NT2/D1 (cell line): ENCODE data around the gene PRSS21.

ENCODE experiments used
- DNase-seq: peaks from one replicate; pipeline ENCODE4 v3.0.0-alpha.2; 2011; ENCODE audit warnings: low read depth, low spot score
- H3K27me3 ChIP-seq: 2 replicates; pipeline ENCODE4 v1.6.0; 2011; ENCODE audit warnings: mild to moderate bottlenecking; ENCODE audit not compliant: insufficient read length, insufficient read depth
- H3K36me3 ChIP-seq: 2 replicates; pipeline ENCODE4 v1.6.1; 2011; ENCODE audit warnings: mild to moderate bottlenecking, low read length, mixed read lengths; ENCODE audit not compliant: insufficient read depth, insufficient read length
- H3K4me1 ChIP-seq: 2 replicates; pipeline ENCODE4 v1.5.1; 2011; ENCODE audit not compliant: insufficient read depth, insufficient read length
- H3K4me3 ChIP-seq: 2 replicates; pipeline ENCODE4 v1.5.1; 2011; ENCODE audit warnings: low read depth; ENCODE audit not compliant: insufficient read length
- H3K9ac ChIP-seq: 2 replicates; pipeline ENCODE4 v1.6.0; 2011; ENCODE audit warnings: low read depth; ENCODE audit not compliant: insufficient read length
- H3K9me3 ChIP-seq: 2 replicates; pipeline ENCODE4 v1.5.1; 2011; ENCODE audit warnings: mild to moderate bottlenecking, low read length; ENCODE audit not compliant: insufficient read depth
- SUZ12 ChIP-seq: IDR thresholded peaks from 2 replicates; pipeline ENCODE4 v1.6.1; 2011; ENCODE audit not compliant: insufficient read length, insufficient read depth; ENCODE audit errors: extremely low read depth
- YY1 ChIP-seq: IDR thresholded peaks from 2 replicates; pipeline ENCODE4 v1.6.1; 2011; ENCODE audit not compliant: insufficient read length, insufficient read depth
- ZNF274 ChIP-seq: IDR thresholded peaks from 2 replicates; pipeline ENCODE4 v1.6.1; 2011; ENCODE audit warnings: mild to moderate bottlenecking, low read depth, low read length

The PRSS21 gene

DNA sequence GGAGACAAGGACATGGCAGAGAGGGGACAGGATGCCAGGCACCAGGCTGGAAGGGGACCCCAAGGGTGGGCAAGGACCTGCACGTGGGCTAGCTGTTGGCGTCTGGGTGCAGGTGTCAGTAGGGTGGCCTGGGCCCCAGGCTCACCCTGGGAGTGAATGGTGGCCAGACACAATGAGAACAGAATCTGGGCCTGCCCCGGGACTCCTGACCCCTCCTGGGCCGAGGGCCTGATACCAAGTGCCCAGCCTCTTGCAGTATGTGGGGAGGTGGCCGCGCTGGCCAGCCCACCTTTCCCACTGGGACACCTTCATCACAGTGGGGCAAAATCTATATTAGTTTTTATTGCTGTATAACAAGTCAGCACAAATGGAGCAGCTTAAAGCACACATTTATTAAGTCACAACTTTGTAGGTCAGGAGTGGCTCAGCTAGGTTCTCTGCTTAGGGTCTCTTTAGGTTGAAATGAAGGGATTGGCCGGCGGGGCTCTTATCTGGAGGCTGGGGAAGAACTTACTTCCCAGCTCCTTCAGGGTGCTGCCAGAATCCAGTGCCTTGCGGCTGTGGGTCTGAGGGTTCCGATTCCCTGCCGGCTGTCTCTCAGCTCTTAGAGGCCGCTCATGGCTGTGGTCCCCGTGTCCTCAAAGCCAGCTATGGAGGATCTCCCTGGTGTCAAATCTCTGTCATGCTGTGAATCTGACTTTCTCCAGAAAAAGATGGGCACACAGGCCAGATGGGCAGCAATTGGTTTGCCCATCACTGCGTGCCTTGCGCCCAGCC is 33.3 kb upstream of the PRSS21 start:
- H3K4me3 ChIP-seq, result no peak overlapping the region
- peaks cover 32% of the 10 kb centered on the region for H3K4me1 ChIP-seq
- no peaks in the 10 kb centered on the region for H3K27me3 ChIP-seq
- no peaks in the 10 kb centered on the region for H3K9me3 ChIP-seq
- no peak overlapping the region for H3K9ac ChIP-seq
- TF ChIP-seq ZNF274 (no peak), SUZ12 (no peak), YY1 (no peak)
- no peaks in the 10 kb centered on the region for H3K36me3 ChIP-seq
- no peak for DNase-seq

DNA sequence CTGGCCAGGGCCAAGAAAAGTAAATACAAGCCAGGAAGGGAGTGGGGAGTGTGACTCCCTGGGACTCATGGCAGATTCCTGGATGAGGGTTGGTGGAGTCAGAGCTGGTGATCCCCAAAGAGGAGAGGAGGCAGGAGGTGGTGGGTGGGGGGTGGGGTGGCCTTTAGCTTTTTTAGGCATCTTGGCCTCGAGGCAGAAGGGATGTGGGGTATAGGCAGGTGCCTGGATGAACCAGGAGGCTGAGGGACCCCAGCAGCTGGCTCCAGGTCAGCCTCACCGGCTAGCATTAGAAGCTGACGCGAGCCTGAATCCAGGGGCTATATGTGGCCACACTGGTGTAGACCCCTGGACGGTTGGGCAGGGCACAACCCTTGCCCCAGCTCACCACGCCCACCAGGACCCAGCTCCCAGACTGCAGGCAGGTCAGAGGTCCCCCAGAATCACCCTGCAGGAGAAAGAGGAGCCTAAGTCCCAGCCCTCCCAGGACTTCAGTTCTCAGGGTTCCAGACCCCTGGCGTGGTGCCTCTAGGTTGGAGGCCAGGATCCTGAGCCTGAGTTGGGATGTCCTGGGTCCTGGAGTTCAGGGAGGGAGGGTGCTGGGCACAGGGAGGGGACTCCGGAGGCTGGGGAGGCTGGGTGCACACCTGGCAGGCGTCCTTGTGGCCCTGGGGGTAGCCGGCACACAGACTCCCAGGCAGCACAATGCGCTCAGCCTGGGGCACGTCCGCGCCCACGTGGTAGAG is 32.5 kb upstream of the PRSS21 start:
- Histone ChIP-seq H3K9ac (no peak overlapping the region), H3K9me3 (no peaks in the 10 kb centered on the region), H3K27me3 (no peaks in the 10 kb centered on the region), H3K4me1 (peaks cover 25% of the 10 kb centered on the region), H3K36me3 (no peaks in the 10 kb centered on the region), H3K4me3 (no peak overlapping the region)
- no peak for DNase-seq
- no peak for TF ChIP-seq ZNF274
- TF ChIP-seq YY1, result no peak
- TF ChIP-seq SUZ12, result no peak

DNA sequence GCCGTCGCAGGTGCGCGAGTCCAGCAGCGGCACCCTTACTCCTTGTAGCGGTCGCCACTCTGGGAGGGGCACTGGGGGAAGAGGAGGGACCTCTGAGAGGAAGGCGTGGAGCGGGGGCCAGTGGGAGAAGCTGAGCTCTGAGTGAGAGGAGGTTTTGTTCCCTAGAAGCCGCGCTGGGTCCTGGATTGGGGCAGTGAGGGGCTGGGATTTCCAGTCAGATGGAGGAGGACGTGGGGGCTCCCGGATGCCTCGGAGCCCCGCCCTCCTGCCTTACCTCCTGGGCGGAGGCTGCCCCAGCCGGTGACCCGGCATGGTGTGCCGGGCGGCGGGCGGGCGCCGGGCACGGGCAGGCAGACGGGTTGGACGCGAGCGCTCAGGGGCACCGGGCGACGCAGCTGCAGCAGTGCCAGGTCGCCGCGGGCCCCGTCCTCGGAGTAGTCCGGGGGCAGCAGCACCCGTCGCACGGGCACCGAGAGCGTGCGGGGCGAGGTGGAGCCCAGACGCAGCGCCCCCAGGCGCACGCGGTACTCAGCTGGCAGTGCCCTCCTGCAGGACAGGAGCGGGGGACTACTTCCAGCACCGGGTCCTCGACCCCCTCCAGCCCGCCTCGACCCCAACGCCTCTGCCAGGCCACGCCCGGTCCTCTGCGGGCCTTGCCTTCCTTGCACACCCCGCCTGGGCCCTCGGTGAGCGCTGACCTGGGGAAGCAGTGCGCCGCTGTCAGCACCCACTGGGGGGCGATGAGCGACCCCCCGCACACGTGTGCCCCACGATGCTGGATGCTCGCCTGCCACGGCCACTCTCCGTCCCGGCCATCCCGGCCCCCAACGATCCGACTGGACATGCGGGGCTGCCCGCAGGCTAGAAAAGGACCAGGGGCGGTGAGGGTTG is 31.7 kb upstream of the PRSS21 start:
- H3K36me3 ChIP-seq, result no peaks in the 10 kb centered on the region
- no peaks in the 10 kb centered on the region for H3K9me3 ChIP-seq
- no peak overlapping the region for H3K4me3 ChIP-seq
- no peak for TF ChIP-seq YY1
- H3K9ac ChIP-seq, result no peak overlapping the region
- DNase-seq, result no peak
- H3K27me3 ChIP-seq, result no peaks in the 10 kb centered on the region
- H3K4me1 ChIP-seq, result peaks cover 24% of the 10 kb centered on the region

DNA sequence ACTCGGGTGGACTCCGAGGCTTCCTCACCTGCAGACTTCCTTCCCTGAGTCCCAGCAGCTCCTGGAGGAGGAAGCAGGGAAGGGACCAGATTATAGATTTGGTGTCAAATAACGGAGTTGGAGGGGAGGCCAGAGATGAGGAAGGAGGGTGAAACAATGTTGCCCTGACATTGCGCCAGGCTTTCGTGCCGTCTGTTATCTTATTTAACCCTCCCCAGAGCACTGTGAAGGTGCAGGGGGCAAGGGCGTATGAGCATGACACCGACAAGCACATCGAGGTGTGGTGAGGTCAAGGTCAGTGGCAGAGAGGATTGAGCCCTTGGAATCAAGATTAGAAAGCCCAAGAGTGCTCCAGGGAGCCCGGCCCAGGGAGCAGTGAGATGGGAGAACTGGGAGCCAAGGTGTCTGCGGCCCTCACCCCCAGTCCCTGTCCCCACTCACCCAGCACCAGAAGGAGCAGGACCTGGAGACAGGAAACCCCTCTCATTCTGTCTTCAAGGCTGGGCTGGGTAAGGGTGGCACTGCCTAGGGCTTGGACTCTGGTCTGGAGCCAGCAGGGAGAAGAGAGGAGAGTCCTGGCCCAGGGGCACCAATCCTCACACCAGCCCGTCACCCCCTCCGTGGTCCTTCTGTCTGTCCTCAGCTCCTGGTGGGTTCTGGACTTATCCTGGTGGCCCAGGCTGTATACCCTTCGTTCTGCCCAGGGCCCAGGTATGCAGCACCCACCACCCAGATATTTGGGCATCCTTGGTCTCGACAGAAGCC is 30.8 kb upstream of the PRSS21 start:
- Histone ChIP-seq H3K36me3 (no peaks in the 10 kb centered on the region), H3K27me3 (no peaks in the 10 kb centered on the region), H3K4me3 (no peak overlapping the region), H3K4me1 (peaks cover 19% of the 10 kb centered on the region), H3K9ac (peak overlapping the region; percentile 57), H3K9me3 (no peaks in the 10 kb centered on the region)
- no peak for DNase-seq
- no peak for TF ChIP-seq YY1
- no peak for TF ChIP-seq SUZ12
- no peak for TF ChIP-seq ZNF274

DNA sequence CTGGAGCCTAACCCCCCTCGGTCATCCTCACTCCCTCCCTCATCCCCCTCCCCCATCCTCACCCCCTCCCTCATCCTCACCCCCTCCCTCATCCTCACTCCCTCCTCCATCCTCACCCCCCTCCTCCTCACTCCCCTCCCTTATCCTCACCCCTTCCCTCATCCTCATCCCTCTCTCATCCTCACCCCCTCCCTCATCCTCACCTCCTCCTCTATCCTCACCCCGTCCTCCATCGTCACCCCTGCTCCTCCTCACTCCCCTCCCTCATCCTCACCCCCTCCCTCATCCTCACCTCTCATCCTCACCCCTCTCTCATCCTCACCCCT is 30.2 kb upstream of the PRSS21 start:
- no peak overlapping the region for H3K9ac ChIP-seq
- H3K4me1 ChIP-seq, result peaks cover 19% of the 10 kb centered on the region
- H3K27me3 ChIP-seq, result no peaks in the 10 kb centered on the region
- no peak for DNase-seq
- no peaks in the 10 kb centered on the region for H3K9me3 ChIP-seq
- H3K4me3 ChIP-seq, result no peak overlapping the region
- TF ChIP-seq SUZ12, result no peak
- no peak for TF ChIP-seq YY1
- no peak for TF ChIP-seq ZNF274
- no peaks in the 10 kb centered on the region for H3K36me3 ChIP-seq

DNA sequence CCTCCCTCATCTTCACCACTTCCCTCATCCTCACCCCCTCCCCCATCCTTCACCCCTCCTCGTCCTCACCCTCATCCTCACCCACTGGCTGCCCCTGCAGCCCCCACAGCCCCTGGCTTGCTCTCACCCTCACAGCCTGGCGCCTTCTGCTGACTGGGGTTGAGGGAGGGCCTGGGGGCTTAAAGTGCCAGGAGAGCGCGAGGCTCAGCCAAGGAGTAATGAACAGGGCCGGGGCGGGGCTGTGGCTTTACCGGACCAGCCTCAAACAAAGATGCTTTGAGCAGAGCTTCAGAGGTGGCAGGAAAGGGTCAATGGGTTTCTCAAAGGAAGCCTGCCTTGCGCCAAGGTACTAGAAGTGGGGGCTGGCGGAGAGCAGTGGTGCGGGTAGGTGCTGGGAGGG is 29.6 kb upstream of the PRSS21 start, which contains the start of gene PRSS33:
Gene PRSS33, minus strand, starts transcription at position 155 of the 400 bp plus-strand sequence. CDS start 1,013 bp downstream, outside the sequence.
- no peak for DNase-seq
- peak within 1 kb of the TSS; percentile 57 for H3K9ac ChIP-seq
- TF ChIP-seq SUZ12 (no peak), ZNF274 (no peak), YY1 (no peak)
- no peaks in the 10 kb centered on the region for H3K9me3 ChIP-seq
- H3K4me1 ChIP-seq, result peaks cover 19% of the 10 kb centered on the region
- no peak within 1 kb of the TSS for H3K4me3 ChIP-seq
- H3K27me3 ChIP-seq, result no peaks in the 10 kb centered on the region
- no peaks in the 10 kb centered on the region for H3K36me3 ChIP-seq
